ENCODE measurements around the gene UBXN1.

UBXN1 gene

GRCh38 chr11:62632492-62632891, 46.4 kb downstream of the UBXN1 start:
- DNase-seq = no peak

- DNase-seq = no peak
Observed at GRCh38 chr11:62627713-62628112, 51.2 kb downstream of the UBXN1 start.
